Measurements from ENCODE around the gene NAALADL2. TPM values are rescaled to one million over a fixed set of nuclear protein-coding genes. Genes with fewer than 3 reads are reported as not detected.

The NAALADL2 gene
- total and polyA plus RNA-seq, 9 of the 15 experiments (the other 6 are each of a cell fraction or from before 2014, with no cell fraction given) = 0.29 to 1.1 (median 0.79) TPM; not detected in 1

- TF ChIP-seq RBM14 (IDR thresholded peaks at IDR 0.05; ENCODE audit: borderline replicate concordance, insufficient read depth, low read depth, low read length) (no peak), PML (IDR thresholded peaks at IDR 0.05; ENCODE audit: low read length) (no peak), NFXL1 (CRISPR knock-in tag; IDR thresholded peaks at IDR 0.05) (no peak), ZNF316 (IDR thresholded peaks at IDR 0.05) (no peak)
These were observed 617.4 kb downstream of the NAALADL2 start (continued) for GRCh38 chr3:175476489-175476888.

GRCh38 chr3:175477651-175478224 lies 618.6 kb downstream of the NAALADL2 start:
- no TSS peak for BruUV-seq (replicated peaks)
- FAIRE-seq = no peak
- in situ Hi-C loops (cut with MboI) = no loop called here

More at GRCh38 chr3:175477651-175478224, 618.6 kb downstream of the NAALADL2 start:
- TF ChIP-seq PRPF4 (IDR thresholded peaks at IDR 0.05; ENCODE audit: insufficient read depth, low read depth, low read length, poor library complexity, severe bottlenecking) = no peak
- TF ChIP-seq KDM5B (IDR thresholded peaks at IDR 0.05; ENCODE audit: insufficient replicate concordance, low read depth, low read length) = no peak
- no peak for TF ChIP-seq NR2C1 (IDR thresholded peaks at IDR 0.05)
- TF ChIP-seq NR2C1 (tag; IDR thresholded peaks at IDR 0.05) = no peak
- TF ChIP-seq OTX1 (CRISPR knock-in tag; IDR thresholded peaks at IDR 0.05) = no peak
- ATAC-seq (no peak), DNase-seq (ENCODE audit: extremely low read depth in 1 of 4, low spot score in 3 of 4) (no peak)
- Histone ChIP-seq H2AFZ (ENCODE audit: low read depth, low read length) (no peak overlapping the region), H3K9me3 (replicated peaks; ENCODE audit: control insufficient read depth, insufficient read depth, low read depth, low read length) (no peaks in the 10 kb centered on the region), H3K36me3 (ENCODE audit: control insufficient read depth, insufficient read depth, low read length) (no peaks in the 10 kb centered on the region), H3K79me2 (ENCODE audit: control insufficient read depth, insufficient read depth, low read length) (no peaks in the 10 kb centered on the region), H3K4me3 (no peak overlapping the region), H3K27me3 (ENCODE audit: control insufficient read depth in 2 of 2, insufficient read depth in 2 of 2, low read length in 2 of 2) (no peaks in the 10 kb centered on the region), H3K9me1 (ENCODE audit: control insufficient read depth, insufficient read depth, low read length) (no peaks in the 10 kb centered on the region), H3K4me1 (replicated peaks in 1 of 2; ENCODE audit: control insufficient read depth in 2 of 2, insufficient read depth in 2 of 2, low read length in 2 of 2) (no peaks in the 10 kb centered on the region), H4K20me1 (replicated peaks; ENCODE audit: control insufficient read depth, insufficient read depth, low read length) (no peaks in the 10 kb centered on the region), H3K27ac (ENCODE audit: extremely low read depth, low read depth, low read length) (no peak overlapping the region), H3K4me2 (ENCODE audit: insufficient read depth, low read length) (no peak overlapping the region), H3K9ac (ENCODE audit: insufficient read depth in 1 of 2, low read depth in 2 of 2, low read length in 2 of 2) (no peak overlapping the region)
- 0% methylated on average over 2 of the region's 2 CpGs for WGBS (ENCODE audit: insufficient coverage, low coverage, missing lambda C conversion rate)
- intact Hi-C loops (cut with micrococcal nuclease) = no loop called here
- ChIA-PET CTCF (ENCODE audit: low intra/inter-chr PET ratio) (no interaction called here), POLR2A (no interaction called here)
